Astrocyte of the cerebellum (primary cell): ENCODE data around the gene DRC7.

ENCODE experiments used
- DNase-seq: peaks from one replicate; pipeline ENCODE4 v3.0.0-alpha.2; 2011; ENCODE audit warnings: low read depth
- H3K4me3 ChIP-seq: 2 replicates; pipeline ENCODE4 v1.5.1; 2011; ENCODE audit warnings: mild to moderate bottlenecking, low read depth, low read length, moderate library complexity
- CTCF ChIP-seq: IDR thresholded peaks from 2 replicates; pipeline ENCODE4 v1.5.1; 2012; ENCODE audit warnings: low read length, low read depth, moderate library complexity, mild to moderate bottlenecking; ENCODE audit errors: missing control alignments
- in situ Hi-C: cut with HindIII; loops from 2 replicates; pipeline ENCODE4 v1.10.0; 2017; ENCODE audit warnings: low sequenced_read_pairs

The DRC7 gene

GRCh38 chr16:57661936-57662906 lies 32.4 kb upstream of the DRC7 start:
- no peak for TF ChIP-seq CTCF
- H3K4me3 ChIP-seq, result no peak overlapping the region
- in situ Hi-C loops, result no loop called here
- DNase-seq, result no peak

GRCh38 chr16:57663436-57663835 lies 31.2 kb upstream of the DRC7 start:
- DNase-seq, result no peak
- H3K4me3 ChIP-seq, result no peak overlapping the region
- in situ Hi-C loops, result no loop called here
- TF ChIP-seq CTCF, result no peak

- H3K4me3 ChIP-seq, result no peak overlapping the region
- no peak for DNase-seq
- in situ Hi-C loops, result no loop called here
- TF ChIP-seq CTCF, result no peak
Measured at GRCh38 chr16:57663917-57664661, 30.5 kb upstream of the DRC7 start.

- in situ Hi-C loops, result no loop called here
- no peak for TF ChIP-seq CTCF
- H3K4me3 ChIP-seq, result no peak overlapping the region
- DNase-seq, result no peak
Measured at GRCh38 chr16:57664662-57665025, 30.0 kb upstream of the DRC7 start.

- no peak for TF ChIP-seq CTCF
- in situ Hi-C loops, result no loop called here
- H3K4me3 ChIP-seq, result no peak overlapping the region
- DNase-seq, result no peak
Measured at GRCh38 chr16:57665541-57665940, 29.1 kb upstream of the DRC7 start.

- in situ Hi-C loops, result no loop called here
- no peak for DNase-seq
- TF ChIP-seq CTCF, result no peak
Measured at GRCh38 chr16:57666353-57667047, 28.1 kb upstream of the DRC7 start.

More at GRCh38 chr16:57666353-57667047, 28.1 kb upstream of the DRC7 start:
- no peak overlapping the region for H3K4me3 ChIP-seq
